Midbrain (tissue), 1 donor: ENCODE data around the gene ARPC1B.
A peak's percentile ranks its signal among the peaks of the same experiment; 100 is the strongest.
"Not testable (repeated sequence)": the region's sequence is repeated elsewhere in the genome, so short reads cannot be mapped to it uniquely, and the experiment has no call there.

Experiments
- DNase-seq: peaks from one replicate; lab custom pipeline; 2025; lab: John Stamatoyannopoulos, UW

Gene ARPC1B

GRCh38 chr7:99409806-99410205 lies 35.3 kb downstream of the ARPC1B start:
- no peak for DNase-seq

GRCh38 chr7:99410635-99411034 lies 36.1 kb downstream of the ARPC1B start:
- no peak for DNase-seq

DNA sequence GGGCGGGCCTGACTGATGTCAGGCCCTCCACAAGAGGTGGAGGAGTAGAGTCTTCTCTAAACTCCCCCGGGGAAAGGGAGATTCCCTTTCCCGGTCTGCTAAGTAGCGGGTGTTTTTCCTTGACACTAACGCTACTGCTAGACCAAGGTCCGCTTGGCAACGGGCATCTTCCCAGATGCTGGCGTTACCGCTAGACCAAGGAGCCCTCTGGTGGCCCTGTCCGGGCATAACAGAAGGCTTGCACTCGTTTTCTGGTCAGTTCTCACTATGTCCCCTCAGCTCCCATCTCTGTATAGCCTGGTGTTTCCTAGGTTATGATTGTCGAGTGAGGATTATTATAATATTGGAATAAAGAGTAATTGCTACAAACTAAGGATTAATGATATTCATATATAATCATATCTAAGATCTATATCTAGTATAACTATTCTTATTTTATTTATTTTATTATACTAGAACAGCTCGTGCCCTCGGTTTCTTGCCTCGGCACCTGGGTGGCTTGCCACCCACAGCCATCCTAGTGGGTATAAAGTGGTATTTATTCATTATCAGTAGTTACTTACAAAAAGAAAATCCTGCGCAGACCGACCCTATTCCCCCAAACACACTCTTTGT lies 41.1 kb downstream of the ARPC1B start:
- peak; percentile 41 for DNase-seq

DNA sequence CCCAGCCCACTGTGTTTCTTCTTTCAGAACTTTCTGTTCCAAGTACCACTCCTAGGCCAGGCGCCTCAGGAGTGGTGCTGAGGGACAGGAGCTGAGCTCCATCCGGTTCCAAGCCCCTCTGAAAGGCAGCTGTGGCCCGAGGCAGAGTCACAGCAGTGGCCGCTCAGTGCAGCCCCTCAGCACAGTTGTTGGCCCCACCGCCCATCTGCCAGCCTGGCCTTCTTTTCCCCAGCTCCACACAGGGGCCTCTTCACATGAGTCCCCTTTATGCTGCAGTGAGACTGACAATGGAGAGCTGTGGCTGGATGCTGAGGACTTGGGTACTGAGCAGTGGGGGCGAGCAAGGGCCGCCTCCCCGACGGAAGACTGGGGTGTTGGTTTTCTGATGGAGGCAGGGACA lies 43.7 kb downstream of the ARPC1B start:
- no peak for DNase-seq

- DNase-seq: no peak
These were observed 44.9 kb downstream of the ARPC1B start for GRCh38 chr7:99419323-99420021.

- no peak for DNase-seq
These were observed 45.7 kb downstream of the ARPC1B start for GRCh38 chr7:99420213-99420612.

- DNase-seq: no peak
These were observed 46.5 kb downstream of the ARPC1B start for GRCh38 chr7:99420986-99421385.

GRCh38 chr7:99422186-99422585 lies 47.7 kb downstream of the ARPC1B start:
- DNase-seq: no peak

DNA sequence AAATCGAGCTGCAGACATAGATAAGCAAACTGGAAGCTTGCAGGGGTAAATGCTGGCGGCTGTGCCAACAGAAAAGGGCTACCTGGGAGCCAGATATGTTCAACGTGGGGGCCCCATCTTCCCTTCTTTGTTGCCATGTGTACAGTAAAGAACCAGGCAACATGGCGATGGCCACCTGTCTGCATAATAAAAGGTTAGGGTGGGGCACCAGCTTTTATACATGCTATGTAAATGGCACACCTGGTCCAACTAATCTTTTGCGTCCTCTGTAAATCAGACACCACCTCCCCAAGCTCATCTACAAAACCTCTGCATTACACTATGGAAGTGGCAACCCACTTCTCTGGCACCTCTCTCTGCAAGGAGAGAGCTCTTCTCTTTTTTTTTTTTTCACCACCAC lies 48.1 kb downstream of the ARPC1B start:
- DNase-seq: no peak

DNA sequence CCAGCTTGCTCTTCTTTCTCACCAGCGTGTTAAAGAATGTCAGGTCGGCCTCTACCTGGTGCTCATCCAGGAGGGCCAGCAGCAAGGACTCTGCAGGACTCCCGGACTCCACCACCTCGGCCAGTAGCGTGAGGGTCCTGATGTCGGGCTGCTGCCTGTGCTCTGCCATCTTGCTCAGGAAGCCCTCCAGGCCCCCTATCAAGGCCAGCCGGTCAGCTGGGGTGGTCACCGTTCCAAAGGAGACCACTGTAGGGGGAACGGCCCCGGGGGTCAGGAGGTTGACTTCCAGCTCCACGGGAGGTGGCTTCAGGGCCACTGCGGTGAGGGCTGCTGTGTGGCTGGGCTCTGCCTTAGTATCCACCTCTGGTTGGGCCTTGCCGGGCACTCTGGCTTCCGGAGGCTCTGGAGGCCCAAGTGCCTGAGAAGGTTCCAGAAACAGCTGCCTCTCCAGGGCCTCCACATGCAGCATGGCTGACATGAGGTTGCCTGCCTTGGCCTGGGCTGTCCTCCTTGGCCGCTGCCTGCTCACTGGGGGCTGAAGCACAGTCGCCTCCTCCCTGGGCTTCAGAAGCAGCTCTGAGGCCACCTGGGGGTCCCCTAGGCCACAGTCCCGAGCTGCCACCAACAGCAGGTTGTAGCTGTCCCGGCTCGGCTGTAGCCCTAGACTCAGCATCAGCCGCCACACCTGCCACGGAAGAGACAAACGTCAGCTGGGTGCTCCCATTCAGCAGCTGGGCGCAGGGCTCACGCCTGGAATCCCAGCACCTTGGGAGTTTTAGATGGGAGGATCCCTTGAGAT lies 50.6 kb downstream of the ARPC1B start:
- DNase-seq: no peak

- DNase-seq: no peak
These were observed 54.5 kb downstream of the ARPC1B start for GRCh38 chr7:99428972-99429566.

DNA sequence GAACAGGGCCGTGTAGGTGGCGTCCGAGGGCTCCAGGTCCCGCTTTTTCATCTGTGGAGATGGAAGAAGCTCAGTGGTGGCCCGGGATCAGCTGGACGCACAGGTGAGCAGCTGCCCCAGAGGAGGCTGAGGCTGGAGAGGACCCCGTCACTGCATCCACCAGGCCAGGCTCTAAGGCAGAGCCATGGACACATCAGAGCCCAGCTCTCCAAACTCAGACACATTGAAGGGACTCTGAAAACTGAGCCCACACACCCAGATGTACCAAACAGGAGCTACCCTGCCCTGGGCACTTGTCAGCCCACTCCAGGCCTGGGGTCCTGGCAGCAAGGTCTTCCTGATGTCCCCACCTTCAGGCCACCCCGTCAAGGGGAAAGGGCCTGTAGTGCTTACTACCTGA lies 55.2 kb downstream of the ARPC1B start:
- no peak for DNase-seq

- not testable (repeated sequence) for DNase-seq
These were observed 57.4 kb downstream of the ARPC1B start for GRCh38 chr7:99431756-99432540.

- DNase-seq: no peak
These were observed 58.6 kb downstream of the ARPC1B start for GRCh38 chr7:99433158-99433557.

- no peak for DNase-seq
These were observed 63.5 kb downstream of the ARPC1B start for GRCh38 chr7:99437946-99438572.

DNA sequence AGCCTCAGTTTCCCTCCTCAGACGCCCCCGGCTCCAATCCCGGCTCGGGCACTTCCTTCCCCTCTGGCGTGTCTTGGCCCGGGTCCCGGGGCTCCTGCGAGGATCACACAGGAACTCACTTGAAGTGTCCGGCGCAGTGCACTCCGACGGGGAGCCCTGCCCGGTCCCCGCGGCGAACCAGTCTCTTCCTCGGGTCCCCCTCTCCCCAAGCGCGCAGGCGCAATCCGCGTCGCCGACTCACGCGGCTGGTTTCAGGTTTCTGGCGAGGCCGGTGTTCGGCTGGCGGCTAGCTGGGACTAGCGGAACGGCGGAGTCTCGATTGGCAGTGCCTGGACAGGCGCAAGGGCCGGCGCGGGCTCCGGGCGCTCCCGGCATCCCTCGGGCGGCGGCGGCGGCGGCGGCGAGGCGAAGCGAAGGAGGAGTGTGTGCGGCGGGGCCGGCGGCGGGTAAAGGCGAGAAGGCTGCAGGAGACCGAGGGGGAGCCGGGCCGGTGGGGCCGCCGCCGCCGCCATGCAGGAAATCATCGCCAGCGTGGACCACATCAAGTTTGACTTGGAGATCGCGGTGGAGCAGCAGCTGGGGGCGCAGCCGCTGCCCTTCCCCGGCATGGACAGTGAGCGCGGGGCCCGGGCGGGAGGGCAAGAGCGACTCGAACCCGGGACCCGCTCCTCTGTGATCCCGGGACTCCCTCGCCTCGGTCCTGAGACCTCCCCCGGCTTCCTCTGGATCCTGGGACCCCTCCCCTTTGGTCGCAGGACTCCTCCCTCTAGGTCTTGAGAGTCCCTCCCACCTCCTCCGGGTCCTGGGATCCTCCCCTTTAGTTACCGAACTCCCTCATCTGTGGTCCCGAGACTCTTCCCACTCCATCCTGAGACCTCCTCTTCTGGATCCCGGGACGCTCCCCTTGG lies 64.3 kb downstream of the ARPC1B start, which contains the start of the genes CPSF4 and PTCD1:
Gene CPSF4, plus strand, starts transcription at position 371 of the 908 bp plus-strand sequence. Its CDS starts 140 bp downstream, at position 511.
Gene PTCD1, minus strand, starts transcription at position 226 of the 908 bp plus-strand sequence. CDS start 3,556 bp downstream, outside the sequence.
- peak; percentile 95 for DNase-seq

GRCh38 chr7:99440195-99440594 lies 65.7 kb downstream of the ARPC1B start:
- no peak for DNase-seq
